Erythroblast (primary cell): ENCODE measurements around the gene DCPS.

Experiments
- GATA1 ChIP-seq: IDR thresholded peaks from 2 replicates; pipeline ENCODE4 v1.6.1; 2011; ENCODE audit warnings: low read depth, mild to moderate bottlenecking, control low read depth, low read length, moderate library complexity
- POLR2A ChIP-seq: IDR thresholded peaks from 2 replicates; pipeline ENCODE4 v1.6.1; 2011; ENCODE audit warnings: mild to moderate bottlenecking, low read length

DNA sequence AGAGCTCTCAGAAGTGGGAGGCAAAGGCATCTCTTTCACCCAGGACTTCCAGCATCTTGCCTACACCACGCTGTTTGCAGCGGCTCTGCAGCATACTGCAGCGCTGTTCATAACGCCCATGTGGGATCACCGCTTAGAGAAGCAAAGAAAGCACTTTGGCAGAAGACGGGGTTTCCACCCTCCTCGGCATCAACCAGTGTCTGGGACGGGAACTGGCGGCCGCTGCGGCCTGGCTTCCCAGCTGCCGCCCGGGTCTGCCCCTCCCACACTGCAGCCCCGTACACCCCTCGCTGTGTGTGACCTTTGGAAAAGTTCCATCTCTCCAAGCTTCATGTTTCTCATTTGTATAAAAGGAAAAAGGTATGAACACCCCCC is 21.5 kb upstream of the DCPS start:
- TF ChIP-seq POLR2A (no peak), GATA1 (no peak)
